Neural progenitor cell (in vitro differentiated cells): ENCODE results near the gene USP16.

Experiments
- CTCF ChIP-seq: fragments of 200-600 bp; sonication (generic); IDR thresholded peaks from 2 replicates; pipeline ENCODE4 v1.5.1; 2017; ENCODE audit warnings: antibody characterized with exemption, mild to moderate bottlenecking
- EZH2 ChIP-seq: fragments of 200-600 bp; sonication (generic); IDR thresholded peaks from 2 replicates; pipeline ENCODE4 v1.6.1; 2017; ENCODE audit warnings: antibody characterized with exemption, mild to moderate bottlenecking, moderate library complexity
- EZH2phosphoT487 ChIP-seq: fragments of 200-600 bp; sonication (generic); IDR thresholded peaks from 2 replicates; pipeline ENCODE4 v1.6.1; 2017; ENCODE audit warnings: antibody characterized with exemption

GRCh38 chr21:29056538-29057050, 32.1 kb downstream of the USP16 start:
- no peak for TF ChIP-seq CTCF
- no peak for TF ChIP-seq EZH2
- TF ChIP-seq EZH2phosphoT487, result no peak
